Fibroblast of lung (primary cell): ENCODE measurements around the gene OTOGL. TPM values are rescaled to one million over a fixed set of nuclear protein-coding genes. Genes with fewer than 3 reads are reported as not detected.

Experiments used
- DNase-seq, 2 donors: peaks; one replicate each; pipeline versions ENCODE4 v3.0.0 to v3.0.0-alpha.2; 2010; ENCODE audit warnings: low read depth in 2 of 2
- H2AFZ ChIP-seq: 2 replicates; pipeline ENCODE4 v1.5.1; 2012; ENCODE audit warnings: low read length, control low read depth, inconsistent platforms
- H3K27ac ChIP-seq: 2 replicates; pipeline ENCODE4 v1.5.1; 2011; ENCODE audit warnings: low read length, control low read depth; ENCODE audit not compliant: insufficient read depth
- H3K27me3 ChIP-seq: 2 replicates; pipeline ENCODE4 v1.5.1; 2011; ENCODE audit warnings: mild to moderate bottlenecking, low read length; ENCODE audit not compliant: control insufficient read depth, insufficient read depth
- H3K36me3 ChIP-seq: 2 replicates; pipeline ENCODE4 v1.5.1; 2011; ENCODE audit warnings: low read length; ENCODE audit not compliant: control insufficient read depth, insufficient read depth
- H3K4me1 ChIP-seq: 2 replicates; pipeline ENCODE4 v1.5.1; 2011; ENCODE audit warnings: low read length; ENCODE audit not compliant: control insufficient read depth, insufficient read depth; ENCODE audit errors: extremely low read depth
- H3K4me2 ChIP-seq: 2 replicates; pipeline ENCODE4 v1.5.1; 2011; ENCODE audit warnings: low read length, control low read depth; ENCODE audit not compliant: insufficient read depth; ENCODE audit errors: extremely low read depth
- H3K4me3 ChIP-seq, 4 experiments: fragments of 200-600 bp in 1 of 4; sonication (generic) in 1 of 4; replicated peaks in 1 of 4; 2 replicates each; pipeline ENCODE4 v1.5.1; 2011 to 2016; ENCODE audit warnings: low read length in 4 of 4, low read depth in 3 of 4, mild to moderate bottlenecking in 3 of 4, control low read depth in 2 of 4, inconsistent platforms in 1 of 4, mixed read lengths in 1 of 4; ENCODE audit not compliant: insufficient read depth in 1 of 4; ENCODE audit errors: control extremely low read depth in 1 of 4
- H3K79me2 ChIP-seq: 2 replicates; pipeline ENCODE4 v1.5.1; 2012; ENCODE audit warnings: mild to moderate bottlenecking, low read length, inconsistent platforms; ENCODE audit not compliant: control insufficient read depth, insufficient read depth
- H3K9ac ChIP-seq: 2 replicates; pipeline ENCODE4 v1.5.1; 2011; ENCODE audit warnings: mild to moderate bottlenecking, low read length, control low read depth; ENCODE audit not compliant: insufficient read depth
- H3K9me3 ChIP-seq: 2 replicates; pipeline ENCODE4 v1.5.1; 2012; ENCODE audit warnings: low read depth, low read length; ENCODE audit not compliant: control insufficient read depth, insufficient read depth
- H4K20me1 ChIP-seq: 2 replicates; pipeline ENCODE4 v1.5.1; 2011; ENCODE audit warnings: low read length; ENCODE audit not compliant: control insufficient read depth, insufficient read depth; ENCODE audit errors: extremely low read depth
- EZH2 ChIP-seq: IDR thresholded peaks from 2 replicates; pipeline ENCODE4 v1.5.1; 2012; ENCODE audit warnings: low read length, control low read depth, mild to moderate bottlenecking; ENCODE audit errors: missing control alignments
- polyA plus RNA-seq, 2 donors: library from polyadenylated mRNA; depleted of rRNA in 1 of 2; stranded (reverse) in 1 of 2; unstranded in 1 of 2; fragments of >200 nt; gene quantifications; 2 replicates each; pipeline ENCODE4 v1.2.1, GENCODE V29; 2011 to 2012; ENCODE audit warnings: missing spikeins in 1 of 2
- total RNA-seq: library from RNA; depleted of rRNA; stranded (reverse); fragments of >200 nt; gene quantifications from 2 replicates; pipeline ENCODE4 v1.2.1, GENCODE V29; 2014
- TF ChIP-seq, protein P1 (sequence below), 2 donors: IDR thresholded peaks in 1 of 2; conservative IDR thresholded peaks in 1 of 2; 1 replicate in 1 of 2; 2 replicates in 1 of 2; pipeline ENCODE4 v1.5.1; 2011 to 2012; ENCODE audit warnings: low read length in 2 of 2, control low read depth in 1 of 2, inconsistent platforms in 1 of 2, low read depth in 1 of 2, mild to moderate bottlenecking in 1 of 2

OTOGL gene
- total and polyA plus RNA-seq, 2 donors (not counting 1 experiment from before 2014, with no cell fraction given): 0.15 to 0.17 TPM

DNA sequence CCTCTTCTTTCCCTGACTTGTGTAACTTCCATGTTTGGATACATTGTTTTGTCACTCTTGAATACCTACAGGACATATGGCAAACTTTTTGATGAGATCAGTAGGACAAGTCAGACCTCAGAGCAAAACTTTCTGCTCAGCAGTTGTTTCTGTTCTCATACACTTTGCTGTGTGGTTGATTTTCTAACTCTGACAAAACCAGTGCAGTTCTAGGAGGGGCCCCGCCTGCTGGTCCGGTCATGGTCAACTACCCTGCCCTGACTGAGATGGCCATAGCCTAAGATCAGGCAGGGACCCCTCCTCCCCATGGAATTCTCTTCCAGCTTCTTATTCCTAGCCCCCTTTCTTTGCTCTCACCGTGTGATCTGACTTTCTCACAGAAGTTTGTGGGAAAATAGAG lies 92.8 kb downstream of the OTOGL start:
- no peak for DNase-seq
- no peaks in the 10 kb centered on the region for H3K9me3 ChIP-seq
- no peaks in the 10 kb centered on the region for H3K36me3 ChIP-seq
- no peaks in the 10 kb centered on the region for H3K79me2 ChIP-seq
- TF ChIP-seq, protein P1, sequence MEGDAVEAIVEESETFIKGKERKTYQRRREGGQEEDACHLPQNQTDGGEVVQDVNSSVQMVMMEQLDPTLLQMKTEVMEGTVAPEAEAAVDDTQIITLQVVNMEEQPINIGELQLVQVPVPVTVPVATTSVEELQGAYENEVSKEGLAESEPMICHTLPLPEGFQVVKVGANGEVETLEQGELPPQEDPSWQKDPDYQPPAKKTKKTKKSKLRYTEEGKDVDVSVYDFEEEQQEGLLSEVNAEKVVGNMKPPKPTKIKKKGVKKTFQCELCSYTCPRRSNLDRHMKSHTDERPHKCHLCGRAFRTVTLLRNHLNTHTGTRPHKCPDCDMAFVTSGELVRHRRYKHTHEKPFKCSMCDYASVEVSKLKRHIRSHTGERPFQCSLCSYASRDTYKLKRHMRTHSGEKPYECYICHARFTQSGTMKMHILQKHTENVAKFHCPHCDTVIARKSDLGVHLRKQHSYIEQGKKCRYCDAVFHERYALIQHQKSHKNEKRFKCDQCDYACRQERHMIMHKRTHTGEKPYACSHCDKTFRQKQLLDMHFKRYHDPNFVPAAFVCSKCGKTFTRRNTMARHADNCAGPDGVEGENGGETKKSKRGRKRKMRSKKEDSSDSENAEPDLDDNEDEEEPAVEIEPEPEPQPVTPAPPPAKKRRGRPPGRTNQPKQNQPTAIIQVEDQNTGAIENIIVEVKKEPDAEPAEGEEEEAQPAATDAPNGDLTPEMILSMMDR (conservative IDR thresholded peaks at IDR 0.05 in 1 of 2, IDR thresholded peaks at IDR 0.05 in 1 of 2; ENCODE audit: low read depth in 1 of 2, low read length in 2 of 2): no peak
- no peak for TF ChIP-seq EZH2
- no peak overlapping the region for H3K27ac ChIP-seq
- H3K4me3 ChIP-seq: no peak overlapping the region
- H4K20me1 ChIP-seq: no peaks in the 10 kb centered on the region
- peaks cover 7% of the 10 kb centered on the region for H3K4me1 ChIP-seq
- H2AFZ ChIP-seq: no peak overlapping the region
- no peak overlapping the region for H3K4me2 ChIP-seq
- no peaks in the 10 kb centered on the region for H3K27me3 ChIP-seq
- H3K9ac ChIP-seq: no peak overlapping the region

DNA sequence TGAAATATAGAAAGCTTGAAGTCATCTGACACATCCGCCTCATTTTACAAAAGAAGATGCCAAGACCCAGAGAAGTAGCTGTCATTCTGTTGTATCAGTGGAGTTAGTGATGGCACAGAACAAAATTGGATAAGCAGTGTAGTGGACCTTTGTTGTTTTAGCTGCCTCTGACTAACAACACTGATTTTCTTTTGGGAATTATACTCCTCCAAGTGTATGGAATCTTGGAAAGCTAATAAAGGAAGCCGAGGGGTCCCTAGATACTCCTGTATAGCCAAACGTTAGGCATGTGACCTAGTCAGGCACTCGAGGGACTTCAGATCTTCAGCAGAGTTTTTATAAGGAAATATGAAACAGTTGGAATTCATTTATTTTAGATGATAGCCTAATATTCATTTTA lies 94.5 kb downstream of the OTOGL start:
- Histone ChIP-seq H3K4me3 (no peak overlapping the region), H4K20me1 (no peaks in the 10 kb centered on the region), H3K9ac (no peak overlapping the region), H3K79me2 (no peaks in the 10 kb centered on the region), H3K4me1 (no peaks in the 10 kb centered on the region), H3K4me2 (no peak overlapping the region), H3K9me3 (no peaks in the 10 kb centered on the region), H2AFZ (peak overlapping the region; percentile 21), H3K27ac (no peak overlapping the region), H3K27me3 (no peaks in the 10 kb centered on the region), H3K36me3 (no peaks in the 10 kb centered on the region)
- no peak for DNase-seq
- TF ChIP-seq, protein P1 (conservative IDR thresholded peaks at IDR 0.05 in 1 of 2, IDR thresholded peaks at IDR 0.05 in 1 of 2; ENCODE audit: low read depth in 1 of 2, low read length in 2 of 2): no peak
- no peak for TF ChIP-seq EZH2

DNA sequence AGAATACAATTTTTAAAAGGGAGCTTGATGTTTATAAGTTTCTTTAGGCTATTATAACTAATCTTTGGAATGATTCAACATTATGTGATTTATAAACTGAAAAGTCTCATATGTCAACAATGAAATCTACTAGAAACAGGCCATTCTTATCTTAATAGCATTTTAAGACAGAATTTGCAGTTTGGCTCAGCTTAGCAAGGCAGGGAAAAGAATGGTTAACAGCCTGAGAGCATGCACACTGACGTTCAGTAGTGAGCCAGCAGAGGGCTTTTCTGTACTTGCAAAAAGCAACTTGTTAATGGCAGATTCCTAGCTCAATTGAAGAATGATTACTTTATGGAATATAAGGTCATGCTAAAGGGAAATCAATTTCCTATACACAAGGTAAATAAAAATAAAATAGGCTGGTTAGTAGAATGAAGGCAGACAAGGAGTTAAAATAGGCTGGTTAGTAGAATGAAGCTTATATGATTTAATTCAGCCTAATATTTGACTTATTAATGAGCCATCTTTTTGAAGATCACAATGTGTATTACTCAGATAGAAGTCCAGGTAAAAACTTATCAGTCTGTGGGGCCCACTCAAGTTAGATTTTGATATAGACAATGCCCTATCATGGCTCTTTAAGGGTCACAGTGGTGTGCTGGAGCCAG lies 95.9 kb downstream of the OTOGL start:
- TF ChIP-seq EZH2: no peak
- TF ChIP-seq, protein P1 (conservative IDR thresholded peaks at IDR 0.05 in 1 of 2, IDR thresholded peaks at IDR 0.05 in 1 of 2; ENCODE audit: low read depth in 1 of 2, low read length in 2 of 2): peak; percentile 87 to 89
- H3K27me3 ChIP-seq: no peaks in the 10 kb centered on the region
- H2AFZ ChIP-seq: no peak overlapping the region
- H3K4me2 ChIP-seq: no peak overlapping the region
- H3K79me2 ChIP-seq: no peaks in the 10 kb centered on the region
- H3K27ac ChIP-seq: no peak overlapping the region
- H4K20me1 ChIP-seq: no peaks in the 10 kb centered on the region
- peak; percentile 64 to 83 for DNase-seq
- no peaks in the 10 kb centered on the region for H3K4me1 ChIP-seq
- H3K9me3 ChIP-seq: no peaks in the 10 kb centered on the region
- H3K9ac ChIP-seq: no peak overlapping the region
- H3K4me3 ChIP-seq: no peak overlapping the region
- no peaks in the 10 kb centered on the region for H3K36me3 ChIP-seq
